Colonic mucosa (tissue), 4 donors: ENCODE results near the gene RAX2. TPM values are rescaled to one million over a fixed set of nuclear protein-coding genes. Genes with fewer than 3 reads are reported as not detected.

Experiments
- DNase-seq: peaks from one replicate; pipeline ENCODE4 v3.0.0-alpha.2; 2020
- H3K27ac ChIP-seq: fragments of 200-600 bp; one replicate; pipeline ENCODE4 v1.8.0; 2021
- H3K27me3 ChIP-seq: fragments of 200-600 bp; one replicate; pipeline ENCODE4 v1.8.0; 2021
- H3K36me3 ChIP-seq: fragments of 200-600 bp; one replicate; pipeline ENCODE4 v1.8.0; 2021
- H3K4me1 ChIP-seq: fragments of 200-600 bp; one replicate; pipeline ENCODE4 v1.8.0; 2021; ENCODE audit warnings: mild to moderate bottlenecking
- H3K4me3 ChIP-seq: fragments of 200-600 bp; one replicate; pipeline ENCODE4 v1.8.0; 2021
- H3K9ac ChIP-seq, 2 donors: one replicate each; pipeline ENCODE4 v1.7.0; 2013; ENCODE audit warnings: control low read depth in 2 of 2, low read depth in 2 of 2, low read length in 2 of 2
- H3K9me3 ChIP-seq: fragments of 200-600 bp; one replicate; pipeline ENCODE4 v1.8.0; 2021
- intact Hi-C: fragments of 100-400 bp; cut with DNase I; formaldehyde crosslinking; loops from one replicate; pipeline ENCODE4 v1.14.1; 2022
- total RNA-seq, 2 donors: library from RNA; stranded (reverse); fragmentation: NEBNext Ultra II Directional in 1 of 2; extraction: Animal tissue kit (Norgen Biotek cat#: 25700) in 1 of 2; gene quantifications; one replicate each; pipeline ENCODE4 v1.2.1, GENCODE V29; 2021
- TF ChIP-seq, protein P1 (sequence below): fragments of 200-600 bp; IDR thresholded peaks from one replicate; pipeline ENCODE4 v1.8.0; 2022; ENCODE audit warnings: antibody characterized with exemption, mild to moderate bottlenecking
- donor health status: healthy.
- donor health status: DM: no; HTN: no; CAD: no.
- donor health status: DM: no; HTN: no; CAD: no.

RAX2 gene
- total RNA-seq, 2 donors from 2014 or later, result not detected

DNA sequence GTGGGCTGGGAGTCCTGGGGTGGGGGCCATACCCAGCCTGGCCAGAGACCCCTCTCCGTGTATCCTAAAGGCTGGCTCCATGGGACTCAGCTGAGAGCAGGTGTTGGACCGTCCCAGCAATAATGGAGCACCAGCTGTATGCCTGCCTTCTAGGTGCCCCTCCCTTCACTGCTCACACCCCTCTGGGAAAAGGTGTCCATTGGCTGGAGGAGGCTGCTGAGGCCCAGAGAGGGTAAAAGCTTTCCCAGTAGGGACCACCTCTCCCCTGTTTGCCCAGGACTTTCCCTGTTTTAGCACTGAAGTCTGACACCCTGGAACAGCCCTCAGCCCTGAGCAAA, 3.3 kb upstream of the RAX2 start:
- Histone ChIP-seq H3K27me3 (no peaks in the 10 kb centered on the region), H3K4me1 (no peaks in the 10 kb centered on the region), H3K9ac (no peak overlapping the region), H3K9me3 (no peaks in the 10 kb centered on the region), H3K36me3 (no peaks in the 10 kb centered on the region), H3K27ac (no peak overlapping the region), H3K4me3 (no peak overlapping the region)
- intact Hi-C loops, result no loop called here
- no peak for DNase-seq
- TF ChIP-seq, protein P1, sequence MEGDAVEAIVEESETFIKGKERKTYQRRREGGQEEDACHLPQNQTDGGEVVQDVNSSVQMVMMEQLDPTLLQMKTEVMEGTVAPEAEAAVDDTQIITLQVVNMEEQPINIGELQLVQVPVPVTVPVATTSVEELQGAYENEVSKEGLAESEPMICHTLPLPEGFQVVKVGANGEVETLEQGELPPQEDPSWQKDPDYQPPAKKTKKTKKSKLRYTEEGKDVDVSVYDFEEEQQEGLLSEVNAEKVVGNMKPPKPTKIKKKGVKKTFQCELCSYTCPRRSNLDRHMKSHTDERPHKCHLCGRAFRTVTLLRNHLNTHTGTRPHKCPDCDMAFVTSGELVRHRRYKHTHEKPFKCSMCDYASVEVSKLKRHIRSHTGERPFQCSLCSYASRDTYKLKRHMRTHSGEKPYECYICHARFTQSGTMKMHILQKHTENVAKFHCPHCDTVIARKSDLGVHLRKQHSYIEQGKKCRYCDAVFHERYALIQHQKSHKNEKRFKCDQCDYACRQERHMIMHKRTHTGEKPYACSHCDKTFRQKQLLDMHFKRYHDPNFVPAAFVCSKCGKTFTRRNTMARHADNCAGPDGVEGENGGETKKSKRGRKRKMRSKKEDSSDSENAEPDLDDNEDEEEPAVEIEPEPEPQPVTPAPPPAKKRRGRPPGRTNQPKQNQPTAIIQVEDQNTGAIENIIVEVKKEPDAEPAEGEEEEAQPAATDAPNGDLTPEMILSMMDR, result no peak

DNA sequence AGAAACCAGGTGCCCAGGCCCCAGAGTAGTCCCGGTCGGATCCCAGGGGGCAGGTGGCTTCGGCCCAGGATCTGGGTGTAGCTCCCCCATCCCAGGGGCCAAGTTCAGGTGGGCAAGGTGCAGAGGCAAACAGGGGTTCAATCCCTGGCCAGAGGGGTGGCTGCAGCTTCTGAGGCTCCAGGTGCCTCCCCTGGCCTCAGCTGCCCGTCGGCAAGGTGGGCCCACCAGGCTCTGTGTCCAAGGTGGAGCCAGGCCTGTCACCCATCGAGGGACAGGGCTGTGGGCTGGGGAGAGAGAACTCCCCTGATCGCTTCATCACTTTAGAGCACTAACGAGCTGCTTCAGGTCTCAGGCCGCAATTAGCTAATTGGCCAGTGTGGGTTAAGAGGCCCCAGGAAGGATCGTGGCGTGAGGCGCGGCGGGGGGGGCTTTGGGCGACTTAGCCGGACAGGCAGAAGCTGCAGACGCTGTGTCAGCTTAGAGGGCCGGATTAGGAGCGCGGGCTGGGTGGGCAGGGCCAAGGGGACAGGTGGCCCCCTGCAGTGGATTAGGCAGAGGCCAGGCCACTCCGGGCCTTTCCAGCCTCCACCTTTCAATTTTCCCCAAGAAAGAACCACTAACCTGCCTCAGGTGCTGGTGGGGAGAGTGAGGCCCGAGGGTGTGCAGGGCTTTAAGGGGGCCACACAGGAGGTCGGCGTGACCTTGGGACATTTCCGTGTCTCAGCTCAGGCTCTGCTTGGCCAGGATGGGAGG, 2.8 kb upstream of the RAX2 start:
- intact Hi-C loops, result no loop called here
- Histone ChIP-seq H3K9me3 (no peaks in the 10 kb centered on the region), H3K4me3 (no peak overlapping the region), H3K27me3 (no peaks in the 10 kb centered on the region), H3K9ac (no peak overlapping the region), H3K36me3 (no peaks in the 10 kb centered on the region), H3K4me1 (no peaks in the 10 kb centered on the region), H3K27ac (no peak overlapping the region)
- TF ChIP-seq, protein P1, result no peak
- DNase-seq, result no peak

DNA sequence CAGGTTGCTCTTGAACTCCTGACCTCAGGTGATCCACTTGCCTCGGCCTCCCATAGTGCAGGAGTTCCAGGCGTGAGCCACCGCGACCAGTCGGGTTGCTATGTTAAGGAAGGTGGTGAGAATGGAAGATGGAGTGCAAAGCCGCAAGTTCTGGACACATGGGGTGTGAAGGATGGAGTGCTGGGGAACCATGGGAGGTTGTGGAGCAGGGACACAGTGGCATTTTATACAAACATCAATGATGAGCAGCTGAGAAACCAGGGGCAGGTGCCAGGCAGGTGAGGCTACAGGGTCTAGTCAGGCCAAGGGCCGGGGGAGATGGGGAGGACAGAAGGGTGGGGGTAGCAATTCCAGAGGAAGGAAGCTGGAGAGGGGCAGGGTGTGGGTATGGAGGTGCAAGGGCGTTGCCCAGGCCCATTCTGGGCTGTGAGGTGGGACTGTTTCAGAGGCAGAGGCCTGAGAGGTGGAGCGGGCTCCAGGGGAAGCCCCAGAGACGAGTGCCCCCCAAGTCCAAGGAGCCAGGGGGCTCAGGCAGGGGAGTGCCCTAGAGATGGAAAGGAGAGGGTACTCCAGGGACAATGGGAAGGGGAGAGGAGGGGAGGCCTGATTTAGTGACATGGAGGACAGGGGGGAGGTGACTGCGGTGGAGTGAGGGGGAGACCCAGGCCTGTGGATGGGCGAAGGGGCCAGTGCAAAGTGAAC, 1.9 kb upstream of the RAX2 start:
- no peak overlapping the region for H3K4me3 ChIP-seq
- no peaks in the 10 kb centered on the region for H3K9me3 ChIP-seq
- H3K9ac ChIP-seq, result no peak overlapping the region
- DNase-seq, result no peak
- TF ChIP-seq, protein P1, result no peak
- H3K27ac ChIP-seq, result no peak overlapping the region
- no peaks in the 10 kb centered on the region for H3K27me3 ChIP-seq
- no peaks in the 10 kb centered on the region for H3K36me3 ChIP-seq
- no peaks in the 10 kb centered on the region for H3K4me1 ChIP-seq
- intact Hi-C loops, result no loop called here

DNA sequence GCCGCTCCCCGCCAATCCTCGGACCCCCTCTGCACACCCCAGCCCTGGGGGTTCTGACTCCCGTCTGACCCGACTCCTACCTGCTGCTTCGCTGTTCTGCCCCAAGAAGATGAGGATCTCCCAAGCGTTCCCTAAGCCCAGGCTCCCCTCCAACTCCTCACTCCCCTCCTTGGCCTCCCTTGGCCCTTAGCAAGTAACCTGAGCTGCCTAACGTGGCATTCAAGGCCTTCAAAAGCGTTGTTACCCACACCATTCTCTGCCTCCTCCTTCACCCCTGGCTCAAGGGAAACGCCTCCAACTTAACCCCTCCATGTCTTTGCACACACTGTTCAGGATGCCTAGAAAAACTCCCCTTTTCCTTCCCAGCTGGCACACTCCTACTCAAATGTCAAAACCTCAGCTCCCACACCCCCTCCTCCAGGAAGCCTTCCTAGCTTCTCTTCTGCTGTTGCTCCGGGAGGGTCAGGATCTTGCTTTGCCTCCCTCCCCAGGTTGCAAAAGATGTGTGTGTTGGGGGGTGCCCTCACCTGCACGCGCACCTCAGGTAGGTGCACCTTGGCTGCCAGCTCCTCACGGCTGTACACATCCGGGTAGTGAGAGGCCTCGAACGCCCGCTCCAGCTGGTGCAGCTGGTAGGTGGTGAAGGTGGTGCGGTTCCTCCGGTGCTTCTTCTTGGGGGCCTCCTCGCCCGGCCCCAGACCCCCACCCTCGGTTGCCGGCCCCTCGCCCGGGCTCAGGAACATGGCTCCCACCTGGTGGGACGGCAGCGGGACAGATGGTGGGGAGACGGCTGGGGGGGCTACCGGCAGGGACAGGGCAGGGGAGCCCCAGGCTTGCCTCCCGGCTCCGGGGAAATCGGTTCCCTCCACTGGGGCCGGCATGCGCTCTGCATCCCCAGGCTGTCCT, 775 bp downstream of the RAX2 start:
- H3K9ac ChIP-seq, result no peak overlapping the region
- intact Hi-C loops, result no loop called here
- no peaks in the 10 kb centered on the region for H3K36me3 ChIP-seq
- no peak overlapping the region for H3K4me3 ChIP-seq
- TF ChIP-seq, protein P1, result no peak
- no peak overlapping the region for H3K27ac ChIP-seq
- no peaks in the 10 kb centered on the region for H3K9me3 ChIP-seq
- no peak for DNase-seq
- H3K27me3 ChIP-seq, result no peaks in the 10 kb centered on the region
- no peaks in the 10 kb centered on the region for H3K4me1 ChIP-seq

DNA sequence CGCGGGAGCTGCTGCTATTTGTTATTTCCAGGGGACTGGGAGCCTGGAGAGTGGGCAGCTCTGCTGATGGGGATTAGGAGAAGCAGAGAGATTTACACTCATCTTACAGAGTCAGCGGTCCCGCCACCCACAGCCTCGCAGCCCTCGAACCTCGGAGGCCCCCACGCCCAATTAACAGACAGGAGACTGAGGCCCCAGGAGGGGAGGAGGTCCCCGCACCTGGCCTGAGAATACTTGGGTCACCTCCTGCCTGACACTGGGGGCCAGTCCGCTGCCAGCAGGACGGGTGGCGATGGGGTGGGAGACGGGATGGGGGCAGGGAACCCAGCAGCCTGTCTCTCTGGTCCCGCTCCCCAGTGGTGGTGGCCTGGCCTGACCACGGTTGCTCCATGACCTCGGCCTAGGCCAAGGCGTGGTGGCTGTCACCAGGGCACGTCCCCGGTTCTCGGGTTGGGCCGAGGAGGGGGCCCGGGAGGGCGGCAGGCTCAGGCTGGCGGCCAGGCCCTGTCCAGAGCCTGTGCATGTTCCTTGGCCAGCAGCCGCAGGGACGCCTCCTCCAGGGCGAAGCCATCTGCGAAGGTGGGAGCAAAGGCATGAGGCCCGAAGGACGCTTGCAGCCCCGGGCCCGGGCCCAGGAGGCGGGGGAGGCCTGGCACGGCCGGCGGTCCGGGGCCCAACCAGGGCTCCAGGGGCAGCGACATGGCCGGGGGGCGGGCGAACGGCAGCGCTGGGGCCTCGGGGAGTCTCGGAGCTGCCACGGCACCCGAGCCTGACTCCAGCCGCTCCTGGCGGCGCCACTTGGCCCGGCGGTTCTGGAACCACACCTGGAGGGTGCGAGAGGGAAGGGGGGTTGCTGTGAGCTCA, 1.7 kb downstream of the RAX2 start:
- Histone ChIP-seq H3K9ac (no peak overlapping the region), H3K27me3 (no peaks in the 10 kb centered on the region), H3K4me3 (no peak overlapping the region), H3K27ac (no peak overlapping the region), H3K9me3 (no peaks in the 10 kb centered on the region), H3K36me3 (no peaks in the 10 kb centered on the region), H3K4me1 (no peaks in the 10 kb centered on the region)
- intact Hi-C loops, result no loop called here
- no peak for DNase-seq
- TF ChIP-seq, protein P1, result no peak
